Measurements from ENCODE around the gene SPECC1L. TPM values are rescaled to one million over a fixed set of nuclear protein-coding genes. Genes with fewer than 3 reads are reported as not detected.

SPECC1L gene
- total RNA-seq, 1 experiment from 2014 or later = 40.8 TPM

- Histone ChIP-seq H2AFZ (ENCODE audit: low read depth, low read length, poor library complexity, severe bottlenecking) (no peak overlapping the region), H4K20me1 (ENCODE audit: insufficient read depth) (no peaks in the 10 kb centered on the region), H3K9me3 (ENCODE audit: control insufficient read depth in 1 of 2, insufficient read depth in 1 of 2, low read depth in 1 of 2, low read length in 2 of 2) (no peaks in the 10 kb centered on the region), H3K9me2 (ENCODE audit: insufficient read depth) (no peaks in the 10 kb centered on the region), H3K27ac (ENCODE audit: low read depth, low read length) (no peak overlapping the region), H3K9ac (ENCODE audit: low read length) (no peak overlapping the region), H3K4me3 (replicated peaks in 1 of 2; ENCODE audit: low read depth in 1 of 2, low read length in 2 of 2) (no peak overlapping the region), H3K4me2 (ENCODE audit: low read length) (no peak overlapping the region), H3K27me3 (ENCODE audit: insufficient read depth, low read length) (no peaks in the 10 kb centered on the region), H3K36me3 (ENCODE audit: control insufficient read depth in 1 of 2, insufficient read depth in 2 of 2, low read length in 2 of 2) (peaks cover 30 to 43% of the 10 kb centered on the region in 2 experiments), H3K79me2 (ENCODE audit: insufficient read depth, low read length) (peaks cover 12% of the 10 kb centered on the region; the same call in 1 of the 2 replicates), H3K4me1 (ENCODE audit: control insufficient read depth in 1 of 2, insufficient read depth in 2 of 2, low read length in 2 of 2) (peaks cover 0 to 7% of the 10 kb centered on the region in 2 experiments; a peak in 2 of 4 replicates)
- ChIA-PET CTCF (no interaction called here), RAD21 (ENCODE audit: low non-redundant PET in 1 of 2, low total read pairs in 2 of 2, uncharacterized antibody in 2 of 2, unreplicated experiment in 2 of 2) (no interaction called here), POLR2A (no interaction called here)
- TF ChIP-seq ZBTB33 (IDR thresholded peaks at IDR 0.05; ENCODE audit: extremely low read depth, insufficient replicate concordance, low read length) = no peak
- no peak for TF ChIP-seq POLR2AphosphoS5 (IDR thresholded peaks at IDR 0.05; ENCODE audit: low read depth, low read length)
- no peak for TF ChIP-seq SRF (IDR thresholded peaks at IDR 0.05; ENCODE audit: low read depth)
- TF ChIP-seq CEBPB (IDR thresholded peaks at IDR 0.05; ENCODE audit: low read depth) = no peak
- no peak for TF ChIP-seq MAX (IDR thresholded peaks at IDR 0.05)
- no peak for TF ChIP-seq TCF7L2 (IDR thresholded peaks at IDR 0.05; ENCODE audit: borderline replicate concordance, extremely low read depth, insufficient read depth, insufficient read length)
- TF ChIP-seq SIN3A (IDR thresholded peaks at IDR 0.05; ENCODE audit: low read depth) = no peak
- no peak for TF ChIP-seq EZH2 (IDR thresholded peaks at IDR 0.05)
- TF ChIP-seq CTCF (IDR thresholded peaks at IDR 0.05 in 2 of 3, conservative IDR thresholded peaks at IDR 0.05 in 1 of 3; ENCODE audit: borderline replicate concordance in 1 of 3, insufficient read depth in 1 of 3, low read depth in 2 of 3, low read length in 2 of 3) = no peak
- no peak for TF ChIP-seq CBX3 (IDR thresholded peaks at IDR 0.05; ENCODE audit: low read depth)
- no peak for TF ChIP-seq POLR2A (IDR thresholded peaks at IDR 0.05; ENCODE audit: borderline replicate concordance, extremely low read depth, insufficient read depth, insufficient read length)
- TF ChIP-seq ELF1 (IDR thresholded peaks at IDR 0.05; ENCODE audit: borderline replicate concordance, low read depth) = no peak
- TF ChIP-seq YY1 (IDR thresholded peaks at IDR 0.05; ENCODE audit: extremely low read depth, insufficient replicate concordance, low read depth, low read length) = no peak
- no peak for TF ChIP-seq EZH2phosphoT487 (IDR thresholded peaks at IDR 0.05; ENCODE audit: borderline replicate concordance)
- no peak for TF ChIP-seq EGR1 (IDR thresholded peaks at IDR 0.05; ENCODE audit: low read depth)
- TF ChIP-seq ATF3 (IDR thresholded peaks at IDR 0.05) = no peak
- DNase-seq (ENCODE audit: low read depth, low spot score) (no peak), ATAC-seq (no peak)
- no TSS peak for BruUV-seq (replicated peaks)
- intact Hi-C loops (cut with micrococcal nuclease) = no loop called here
Measured at GRCh38 chr22:24337894-24338645, 67.4 kb downstream of the SPECC1L start.
